Stimulated activated CD8-positive, alpha-beta memory T cell treated with anti-CD3 and anti-CD28 coated beads, Interleukin-15, amount 100 ng/mL, for 1 hour (primary cell): ENCODE measurements around the gene C2CD4C.
"Not testable (repeated sequence)": the region's sequence is repeated elsewhere in the genome, so short reads cannot be mapped to it uniquely, and the experiment has no call there.

Experiments
- DNase-seq: peaks from one replicate; pipeline ENCODE4 v3.0.0-alpha.2; 2020; ENCODE audit warnings: low read depth

C2CD4C gene

GRCh38 chr19:408902-409515 lies at the start of gene C2CD4C:
Gene C2CD4C (minus strand): TSS chr19:409147. CDS start chr19:408361, 786 bp downstream.
- no peak for DNase-seq

GRCh38 chr19:458091-459042 lies 49.4 kb upstream of the C2CD4C start:
- DNase-seq: no peak

GRCh38 chr19:457636-458035 lies 48.7 kb upstream of the C2CD4C start:
- no peak for DNase-seq

DNA sequence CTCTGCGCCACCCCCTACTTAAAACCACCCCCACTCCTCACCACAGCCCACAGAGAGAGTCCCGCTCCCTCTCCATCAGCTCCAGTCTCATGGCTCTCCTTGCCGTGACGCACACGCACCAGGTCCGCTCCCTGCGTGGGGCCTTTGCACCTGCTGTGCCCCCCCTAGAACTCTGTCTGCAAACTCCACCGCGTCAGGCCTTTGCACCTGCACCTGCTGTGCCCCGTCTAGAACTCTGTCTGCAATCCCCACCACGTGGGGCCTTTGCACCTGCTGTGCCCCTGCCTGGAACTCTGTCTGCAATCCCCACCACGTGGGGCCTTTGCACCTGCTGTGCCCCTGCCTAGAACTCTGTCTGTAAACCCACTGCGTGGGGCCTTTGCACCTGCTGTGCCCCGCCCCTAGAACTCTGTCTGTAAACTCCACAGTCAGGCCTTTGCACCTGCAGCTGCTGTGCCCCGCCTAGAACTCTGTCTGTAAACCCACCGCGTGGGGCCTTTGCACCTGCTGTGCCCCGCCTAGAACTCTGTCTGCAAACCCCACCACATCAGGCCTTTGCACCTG lies 47.7 kb upstream of the C2CD4C start:
- DNase-seq: no peak

DNA sequence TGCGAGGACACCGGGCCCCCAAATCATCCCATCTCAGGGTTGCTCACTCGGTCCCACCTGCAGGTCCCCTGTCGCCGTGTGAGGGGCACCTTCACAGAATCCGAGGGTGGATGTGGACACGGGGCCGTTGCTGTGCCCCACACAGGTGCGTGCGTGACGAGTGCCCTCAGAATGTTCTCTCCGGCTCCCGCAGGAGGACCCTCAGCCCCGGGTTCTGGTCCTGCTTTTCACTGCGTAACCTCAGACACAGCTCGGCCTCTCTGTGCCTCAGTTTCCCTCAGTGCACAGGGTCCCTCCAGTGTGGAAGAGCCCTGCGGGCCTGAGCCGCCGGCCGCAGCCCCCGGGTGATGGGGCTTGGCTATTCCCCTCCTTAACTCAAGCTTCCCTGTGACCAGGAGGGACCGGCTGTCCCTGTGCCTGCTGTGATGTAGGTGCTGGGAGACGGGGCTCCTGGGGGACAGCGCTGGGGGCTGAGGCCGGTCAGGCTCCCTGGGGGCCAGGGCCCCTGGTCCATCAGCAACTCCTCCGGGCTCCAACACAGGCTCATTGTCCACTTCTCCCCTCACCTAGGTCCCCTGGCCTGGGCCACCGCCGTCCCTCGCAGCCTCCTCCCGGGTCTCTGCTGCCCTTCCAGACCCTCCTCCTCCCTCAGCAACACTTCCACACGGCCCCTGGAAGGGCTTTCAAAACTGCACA lies 47.1 kb upstream of the C2CD4C start:
- DNase-seq: no peak

- no peak for DNase-seq
Observed at GRCh38 chr19:455031-455705, 46.2 kb upstream of the C2CD4C start.

GRCh38 chr19:453606-454005 lies 44.7 kb upstream of the C2CD4C start:
- no peak for DNase-seq

- DNase-seq: no peak
Observed at GRCh38 chr19:452829-453228, 43.9 kb upstream of the C2CD4C start.

DNA sequence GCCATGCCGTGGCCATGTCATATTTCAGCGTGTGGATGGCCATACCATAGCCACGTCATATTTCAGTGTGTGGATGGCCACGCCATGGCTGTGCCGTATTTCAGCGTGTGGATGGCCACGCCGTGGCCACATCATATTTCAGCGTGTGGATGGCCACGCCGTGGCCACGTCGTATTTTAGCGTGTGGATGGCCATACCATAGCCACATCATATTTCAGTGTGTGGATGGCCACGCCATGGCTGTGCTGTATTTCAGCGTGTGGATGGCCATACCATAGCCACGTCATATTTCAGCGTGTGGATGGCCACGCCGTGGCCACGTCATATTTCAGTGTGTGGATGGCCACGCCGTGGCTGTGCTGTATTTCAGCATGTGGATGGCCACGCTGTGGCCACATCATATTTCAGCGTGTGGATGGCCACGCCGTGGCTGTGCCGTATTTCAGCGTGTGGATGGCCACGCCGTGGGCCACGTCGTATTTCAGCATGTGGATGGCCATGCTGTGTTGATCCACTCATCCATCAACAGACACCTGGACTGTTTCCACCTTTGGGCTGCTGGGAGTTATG lies 42.0 kb upstream of the C2CD4C start:
- DNase-seq: not testable (repeated sequence)

- DNase-seq: no peak
Observed at GRCh38 chr19:449916-450315, 41.0 kb upstream of the C2CD4C start.

DNA sequence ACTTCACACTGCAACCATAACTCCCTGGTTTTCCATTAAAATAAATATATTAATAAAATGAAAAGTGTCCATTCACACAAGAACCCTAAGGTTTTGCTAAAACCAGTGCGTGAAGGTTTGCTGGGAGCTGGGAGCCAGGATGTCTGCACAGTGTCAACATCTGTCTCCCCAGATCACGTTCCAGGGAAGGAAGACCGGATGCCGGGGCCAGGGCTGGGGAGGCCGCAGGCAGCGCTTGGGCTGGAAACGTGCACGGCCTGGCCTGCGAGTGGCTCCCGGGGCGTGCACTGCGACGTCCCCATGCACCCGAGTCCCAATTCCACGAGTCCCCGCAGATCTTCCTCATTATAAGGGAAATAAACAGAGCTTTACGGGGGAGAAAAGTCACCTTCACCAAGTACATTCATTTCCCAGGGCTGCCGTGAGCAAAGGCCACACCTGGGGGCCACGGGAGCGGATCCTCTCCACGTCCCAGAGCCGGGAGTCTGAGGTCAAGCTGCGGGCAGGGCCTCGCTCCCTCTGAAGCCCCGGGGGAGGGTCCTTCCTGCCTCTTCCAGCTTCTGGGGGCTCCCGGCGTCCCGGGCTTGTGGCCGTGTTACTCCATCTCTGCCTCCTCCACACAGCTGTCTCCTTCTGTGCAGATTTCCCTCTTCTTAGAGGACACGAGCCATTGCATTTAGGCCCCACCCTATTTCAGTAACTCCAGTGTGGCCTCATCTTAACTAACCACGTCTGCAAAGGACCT lies 39.0 kb upstream of the C2CD4C start:
- no peak for DNase-seq

GRCh38 chr19:447064-447426 lies 38.1 kb upstream of the C2CD4C start:
- no peak for DNase-seq

GRCh38 chr19:444677-445210 lies 35.8 kb upstream of the C2CD4C start:
- DNase-seq: no peak

- DNase-seq: no peak
Observed at GRCh38 chr19:443005-443404, 34.1 kb upstream of the C2CD4C start.

GRCh38 chr19:442085-442484 lies 33.1 kb upstream of the C2CD4C start:
- no peak for DNase-seq

GRCh38 chr19:441213-441836 lies 32.4 kb upstream of the C2CD4C start:
- DNase-seq: no peak

GRCh38 chr19:440391-441212 lies 31.7 kb upstream of the C2CD4C start:
- DNase-seq: no peak

- DNase-seq: no peak
Observed at GRCh38 chr19:439167-439900, 30.4 kb upstream of the C2CD4C start.
